Spinal cord (tissue), 10 donors: ENCODE measurements around the gene TUBA1C. TPM values are rescaled to one million over a fixed set of nuclear protein-coding genes. Genes with fewer than 3 reads are reported as not detected.
"Not testable (repeated sequence)": the region's sequence is repeated elsewhere in the genome, so short reads cannot be mapped to it uniquely, and the experiment has no call there.

ENCODE experiments used
- DNase-seq, 6 donors: peaks; one replicate each; pipeline versions ENCODE4 v3.0.0 to v3.0.0-alpha.2; 2013 to 2015; ENCODE audit warnings: low spot score in 6 of 6, low read depth in 4 of 6
- H3K27ac ChIP-seq: one replicate; pipeline ENCODE4 v1.5.1; 2013; ENCODE audit warnings: low read depth, low read length, control low read depth
- H3K27me3 ChIP-seq: one replicate; pipeline ENCODE4 v1.6.1; 2013; ENCODE audit warnings: low read length; ENCODE audit not compliant: control insufficient read depth, insufficient read depth
- H3K36me3 ChIP-seq: one replicate; pipeline ENCODE4 v1.6.1; 2013; ENCODE audit warnings: low read length; ENCODE audit not compliant: control insufficient read depth, insufficient read depth
- H3K4me1 ChIP-seq: one replicate; pipeline ENCODE4 v1.6.1; 2013; ENCODE audit warnings: low read length; ENCODE audit not compliant: control insufficient read depth, insufficient read depth
- H3K4me3 ChIP-seq: one replicate; pipeline ENCODE4 v1.5.1; 2013; ENCODE audit warnings: low read depth, low read length, control low read depth
- H3K9me3 ChIP-seq: one replicate; pipeline ENCODE4 v1.6.1; 2013; ENCODE audit warnings: low read length; ENCODE audit not compliant: control insufficient read depth, insufficient read depth
- WGBS: methylation state at CpG from one replicate; pipeline ENCODE4 v1.1.5; 2013; ENCODE audit warnings: missing lambda C conversion rate; ENCODE audit not compliant: insufficient coverage; 5-methylcytosine and 5-hydroxymethylcytosine counted together
- polyA plus RNA-seq, 2 donors: library from polyadenylated mRNA; unstranded; fragments of 120-200 nt; gene quantifications; one replicate each; pipeline ENCODE4 v1.2.1, GENCODE V29; 2013; ENCODE audit not compliant: insufficient read length in 2 of 2
- total RNA-seq, 2 donors: library from RNA; depleted of rRNA in 1 of 2; stranded (reverse); fragments of 120-200 nt in 1 of 2; fragments of >200 nt in 1 of 2; gene quantifications; one replicate each; pipeline versions ENCODE4 v1.2.3 to v1.2.4, GENCODE V29; 2013 to 2014
- donor health status: healthy.

The TUBA1C gene
- total and polyA plus RNA-seq, 4 donors, result 30.4 to 68.8 (median 47.4) TPM

DNA sequence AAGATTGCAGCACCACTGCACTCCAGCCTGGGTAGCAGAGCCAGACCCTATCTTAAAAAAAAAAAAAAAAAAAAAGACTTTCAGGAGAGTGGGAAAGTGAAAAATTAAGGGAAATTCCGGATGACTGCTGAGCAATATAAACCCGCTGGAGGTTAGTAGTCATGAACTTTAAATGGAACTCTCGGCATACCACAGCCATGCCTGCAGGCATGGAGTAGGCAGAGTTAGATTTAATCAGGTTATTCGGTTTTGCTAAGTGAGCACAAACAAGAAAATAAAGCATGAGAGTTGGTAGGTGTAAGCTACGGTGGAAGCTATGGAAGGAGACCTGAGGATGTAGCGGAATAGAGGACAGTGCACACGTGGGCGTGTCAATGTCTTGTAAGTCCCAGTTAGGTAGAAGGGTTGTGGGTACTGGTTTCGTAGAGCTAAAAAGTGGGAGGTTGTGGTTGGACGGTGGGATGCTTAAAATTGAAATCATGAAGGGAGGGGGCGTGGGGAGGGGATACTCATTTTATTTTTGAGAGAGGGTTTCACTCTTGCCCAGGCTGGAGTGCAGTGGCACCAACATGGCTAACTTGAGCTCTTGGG, 11.8 kb upstream of the TUBA1C start:
- no peak overlapping the region for H3K27ac ChIP-seq
- no peak for DNase-seq
- no peaks in the 10 kb centered on the region for H3K9me3 ChIP-seq
- no peaks in the 10 kb centered on the region for H3K27me3 ChIP-seq
- H3K36me3 ChIP-seq, result no peaks in the 10 kb centered on the region
- no peaks in the 10 kb centered on the region for H3K4me1 ChIP-seq
- H3K4me3 ChIP-seq, result no peak overlapping the region
- 95% methylated on average over 10 of the region's 11 CpGs for WGBS

DNA sequence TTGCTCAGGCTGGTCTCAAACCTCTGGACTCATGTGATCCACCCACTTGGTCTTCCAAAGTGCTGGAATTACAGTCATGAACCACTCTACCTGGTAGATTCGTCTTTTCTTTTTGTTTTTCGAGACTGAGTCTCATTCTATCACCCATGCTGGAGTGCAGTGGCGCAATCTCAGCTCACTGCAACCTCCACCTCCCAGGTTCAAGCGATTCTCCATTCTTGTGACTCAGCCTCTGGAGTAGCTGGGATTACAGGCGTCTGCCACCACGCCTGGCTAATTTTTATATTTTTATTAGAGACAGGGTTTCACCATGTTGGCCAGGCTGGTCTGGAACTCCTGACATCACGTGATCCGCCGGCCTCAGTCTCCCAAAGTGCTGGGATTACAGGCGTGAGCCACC, 9.4 kb upstream of the TUBA1C start:
- not testable (repeated sequence) for H3K36me3 ChIP-seq, H3K27ac ChIP-seq, H3K27me3 ChIP-seq, H3K4me1 ChIP-seq, H3K9me3 ChIP-seq, DNase-seq, H3K4me3 ChIP-seq
- 93% methylated on average over 10 of the region's 10 CpGs for WGBS

DNA sequence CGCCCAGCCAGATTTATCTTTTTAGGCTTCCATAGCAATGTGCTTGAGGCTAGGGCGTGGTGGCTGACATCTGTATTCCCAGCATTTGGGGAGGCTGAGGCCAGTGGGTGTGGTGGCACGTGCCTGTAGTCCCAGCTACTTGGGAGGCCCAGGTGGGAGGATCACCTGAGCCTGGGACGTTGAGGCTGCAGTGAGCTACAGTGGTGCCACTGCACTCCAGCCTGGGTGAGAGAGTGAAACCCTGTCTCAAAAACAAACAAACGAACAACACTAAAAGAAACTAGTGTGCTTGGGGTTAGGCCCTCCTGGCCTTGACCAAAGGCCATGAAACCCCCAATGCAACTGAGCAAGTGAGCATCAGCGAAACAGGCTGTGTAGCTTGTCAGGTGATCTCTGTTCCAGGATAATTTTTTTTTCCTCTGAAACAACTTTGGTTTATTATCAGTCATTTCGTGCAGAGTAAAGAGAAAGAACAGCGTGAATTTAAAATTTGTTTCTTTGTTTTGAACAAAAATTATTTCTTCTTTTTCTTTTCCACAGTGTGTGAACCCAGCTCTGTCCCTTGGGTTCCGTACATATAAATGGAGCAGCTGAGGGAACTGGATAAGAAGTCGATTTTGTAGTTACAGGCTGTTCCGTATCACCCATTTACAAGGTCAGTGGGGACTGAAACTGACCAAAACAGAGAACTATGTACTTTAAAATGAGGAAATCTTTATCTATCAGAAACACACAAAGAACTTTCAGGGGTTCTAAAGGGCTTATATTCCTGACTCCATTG, 8.8 kb upstream of the TUBA1C start:
- Histone ChIP-seq H3K27ac (no peak overlapping the region), H3K4me3 (no peak overlapping the region), H3K4me1 (no peaks in the 10 kb centered on the region), H3K9me3 (no peaks in the 10 kb centered on the region), H3K36me3 (no peaks in the 10 kb centered on the region), H3K27me3 (no peaks in the 10 kb centered on the region)
- WGBS, result 91% methylated on average over 4 of the region's 11 CpGs
- DNase-seq, result no peak

DNA sequence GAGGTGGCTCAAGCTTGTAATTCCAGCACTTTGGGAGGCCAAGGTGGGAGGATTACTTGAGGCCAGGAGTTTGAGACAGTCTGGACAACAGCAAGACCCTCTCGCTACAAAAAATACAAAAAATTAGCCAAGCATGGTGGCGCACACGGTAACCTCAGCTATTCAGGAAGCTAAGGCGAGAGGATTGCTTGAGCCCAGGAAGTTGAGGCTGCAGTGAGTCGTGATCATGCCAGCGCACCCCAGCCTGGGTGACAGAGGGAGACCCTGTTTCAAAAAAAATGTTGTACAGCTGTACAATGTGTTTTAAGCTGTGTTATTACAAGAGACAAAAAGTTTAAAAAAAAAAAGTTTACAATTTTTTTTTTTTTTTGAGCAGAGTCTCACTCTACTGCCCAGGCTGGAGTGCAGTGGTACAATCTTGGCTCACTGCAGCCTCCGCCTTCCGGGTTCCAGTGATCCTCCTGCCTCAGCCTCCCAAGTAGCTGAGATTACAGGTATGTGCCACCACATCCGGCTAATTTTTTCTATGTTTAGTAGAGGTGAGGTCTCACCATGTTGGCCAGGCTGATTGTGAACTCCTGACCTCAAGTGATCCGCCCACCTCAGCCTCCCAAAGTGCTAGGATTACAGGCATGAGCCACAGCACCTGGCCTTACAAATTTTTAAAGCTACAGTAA, 7.2 kb upstream of the TUBA1C start:
- not testable (repeated sequence) for H3K4me1 ChIP-seq, H3K36me3 ChIP-seq, H3K27ac ChIP-seq, H3K27me3 ChIP-seq, DNase-seq, H3K4me3 ChIP-seq, H3K9me3 ChIP-seq
- WGBS, result 90% methylated on average over 4 of the region's 10 CpGs

DNA sequence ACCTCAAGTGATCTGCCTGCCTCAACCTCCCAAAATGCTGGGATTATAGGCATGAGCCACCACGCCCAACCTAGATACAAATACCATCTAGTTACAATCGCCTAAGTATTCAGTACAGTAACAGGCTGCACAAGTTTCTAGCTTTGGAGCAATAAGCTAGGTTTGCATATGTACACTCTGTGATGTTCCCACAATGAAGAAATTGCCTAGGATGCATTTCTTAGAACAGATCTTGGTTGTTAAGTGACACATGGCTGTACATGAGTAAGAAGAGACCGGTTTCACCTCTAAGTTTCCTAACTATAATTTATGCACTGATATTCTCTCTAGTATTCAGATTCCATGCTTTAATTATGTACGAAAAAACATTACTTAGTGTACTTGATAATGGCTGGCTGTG, 5.4 kb upstream of the TUBA1C start:
- peak overlapping the region; percentile 47 for H3K27ac ChIP-seq
- no peak overlapping the region for H3K4me3 ChIP-seq
- peaks cover 5% of the 10 kb centered on the region for H3K27me3 ChIP-seq
- no peaks in the 10 kb centered on the region for H3K9me3 ChIP-seq
- H3K36me3 ChIP-seq, result no peaks in the 10 kb centered on the region
- no CpG with 5 or more reads among the region's 4 CpGs for WGBS
- DNase-seq, result no peak
- peaks cover under 1% of the 10 kb centered on the region for H3K4me1 ChIP-seq

DNA sequence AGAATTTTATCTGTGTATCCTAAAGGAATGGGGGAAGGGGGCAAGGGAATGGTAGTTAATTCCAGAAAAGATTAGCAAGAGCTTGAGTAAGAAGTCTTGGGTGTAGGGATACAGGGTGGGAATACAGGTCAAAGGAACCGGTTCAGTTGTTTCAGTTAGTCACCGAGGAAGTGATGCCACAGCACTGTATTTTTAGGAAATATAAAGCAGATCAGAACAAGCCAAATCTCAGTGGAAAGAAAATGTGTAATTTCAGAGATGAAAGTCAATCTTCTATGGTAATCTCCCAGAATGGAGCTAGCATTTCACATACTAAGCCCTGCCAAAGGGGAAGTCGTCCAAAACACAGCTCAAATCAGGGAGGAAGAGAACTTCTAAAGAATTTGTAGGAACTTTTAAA, 4.7 kb upstream of the TUBA1C start:
- Histone ChIP-seq H3K27ac (peak overlapping the region; percentile 47), H3K4me3 (no peak overlapping the region), H3K9me3 (no peaks in the 10 kb centered on the region), H3K4me1 (peaks cover 6% of the 10 kb centered on the region), H3K36me3 (no peaks in the 10 kb centered on the region), H3K27me3 (peaks cover 12% of the 10 kb centered on the region)
- WGBS, result 88% methylated on average over 1 of the region's 3 CpGs
- peak in 1 of 6 donors; percentile 76 for DNase-seq

DNA sequence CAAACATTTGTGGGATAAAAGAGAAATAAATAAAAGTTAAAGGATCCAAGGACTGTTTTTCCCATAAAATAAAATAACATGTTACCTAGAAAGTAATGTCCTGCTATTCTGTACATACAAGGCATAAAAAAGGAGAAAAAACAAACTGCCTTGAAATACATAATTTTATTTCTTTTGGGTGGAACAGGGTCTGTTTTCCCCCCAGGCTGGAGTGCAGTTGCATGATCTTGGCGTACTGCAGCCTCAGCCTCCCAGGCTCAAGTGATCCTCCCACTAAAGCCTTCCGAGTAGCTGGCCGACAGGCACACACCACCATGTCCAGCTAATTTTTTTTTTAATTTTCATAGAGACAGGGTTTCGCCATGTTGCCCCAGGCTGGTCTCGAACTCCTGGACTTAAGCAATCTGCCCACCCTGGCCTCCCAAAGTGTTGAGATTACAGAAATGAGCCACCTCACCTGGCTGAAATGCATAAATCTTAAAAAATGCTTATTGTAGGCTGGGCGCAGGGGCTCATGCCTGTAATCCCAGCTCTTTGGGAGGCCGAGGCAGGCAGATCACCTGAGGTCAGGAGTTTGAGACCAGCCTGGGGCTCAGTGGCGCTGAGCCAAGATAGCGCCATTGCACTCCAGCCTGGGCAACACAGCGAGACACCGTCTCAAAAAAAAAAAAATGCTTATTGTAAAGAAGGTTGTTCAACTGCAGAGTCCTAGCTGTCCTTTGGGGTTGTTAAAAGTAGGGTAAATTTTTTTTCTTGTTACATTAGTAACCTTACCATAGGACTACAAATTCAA, 4.1 kb upstream of the TUBA1C start:
- no peaks in the 10 kb centered on the region for H3K36me3 ChIP-seq
- H3K27me3 ChIP-seq, result peaks cover 15% of the 10 kb centered on the region
- WGBS, result 90% methylated on average over 5 of the region's 11 CpGs
- H3K4me1 ChIP-seq, result peaks cover 12% of the 10 kb centered on the region
- DNase-seq, result no peak
- H3K27ac ChIP-seq, result no peak overlapping the region
- H3K9me3 ChIP-seq, result no peaks in the 10 kb centered on the region
- no peak overlapping the region for H3K4me3 ChIP-seq

DNA sequence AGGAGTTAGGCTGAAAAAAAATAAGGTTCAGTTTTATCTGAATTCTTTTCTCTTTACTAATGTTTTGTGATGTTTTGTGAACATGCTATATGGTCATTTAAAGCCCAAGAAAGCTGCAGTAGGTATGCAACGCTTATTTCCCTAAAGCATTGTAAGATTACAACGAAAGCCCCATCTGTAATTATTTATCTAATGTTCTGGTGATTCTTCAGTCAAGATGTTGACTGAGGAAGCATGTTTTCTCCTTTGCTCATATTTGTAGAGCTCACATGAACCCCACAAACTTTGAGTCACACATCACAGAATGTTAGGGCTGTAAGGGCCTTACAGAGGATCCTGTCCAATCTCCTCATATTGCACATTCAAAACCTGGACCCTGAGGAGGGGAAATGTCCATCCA, 3.2 kb upstream of the TUBA1C start:
- Histone ChIP-seq H3K27ac (no peak overlapping the region), H3K36me3 (no peaks in the 10 kb centered on the region), H3K27me3 (peaks cover 15% of the 10 kb centered on the region), H3K4me3 (no peak overlapping the region), H3K4me1 (peaks cover 12% of the 10 kb centered on the region), H3K9me3 (no peaks in the 10 kb centered on the region)
- no peak for DNase-seq
- WGBS, result no CpG with 5 or more reads among the region's 2 CpGs

DNA sequence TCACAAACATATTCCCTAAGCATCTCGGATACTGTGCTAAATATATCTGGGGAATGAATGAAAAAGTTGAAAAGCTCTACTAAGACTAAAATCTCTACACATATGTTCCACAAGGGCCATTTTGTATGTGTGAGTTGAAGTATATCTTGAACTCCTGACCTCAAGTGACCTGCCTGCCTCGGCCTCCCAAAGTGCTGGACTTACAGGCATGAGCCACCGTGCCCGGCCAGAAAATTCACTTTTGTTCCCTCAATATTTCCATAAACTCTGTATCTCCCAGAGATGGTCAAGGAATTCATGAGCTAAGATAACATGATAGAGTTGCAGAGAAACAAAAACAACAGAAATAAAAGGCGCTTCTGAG, 1.5 kb upstream of the TUBA1C start:
- no peaks in the 10 kb centered on the region for H3K36me3 ChIP-seq
- H3K27ac ChIP-seq, result no peak overlapping the region
- peaks cover 15% of the 10 kb centered on the region for H3K27me3 ChIP-seq
- no peak overlapping the region for H3K4me3 ChIP-seq
- no peak for DNase-seq
- H3K4me1 ChIP-seq, result peaks cover 12% of the 10 kb centered on the region
- no CpG with 5 or more reads among the region's 5 CpGs for WGBS
- H3K9me3 ChIP-seq, result no peaks in the 10 kb centered on the region
